Epidermal melanocyte (primary cell): ENCODE results near the gene CXCR6.

Experiments
- DNase-seq: peaks from one replicate; pipeline ENCODE4 v3.0.0; 2011; ENCODE audit warnings: low spot score; ENCODE audit not compliant: insufficient read length

The CXCR6 gene

GRCh38 chr3:45922039-45922326 is 21.3 kb upstream of the CXCR6 start:
- no peak for DNase-seq

GRCh38 chr3:45922950-45923590 is 20.2 kb upstream of the CXCR6 start:
- no peak for DNase-seq

GRCh38 chr3:45923755-45924154 is 19.5 kb upstream of the CXCR6 start:
- no peak for DNase-seq

GRCh38 chr3:45927881-45928280 is 15.4 kb upstream of the CXCR6 start:
- no peak for DNase-seq

- DNase-seq, result no peak
Observed at GRCh38 chr3:45929042-45929679, 14.1 kb upstream of the CXCR6 start.

- no peak for DNase-seq
Observed at GRCh38 chr3:45931496-45931895, 11.8 kb upstream of the CXCR6 start.

GRCh38 chr3:45932112-45932511 is 11.2 kb upstream of the CXCR6 start:
- DNase-seq, result no peak

- DNase-seq, result no peak
Observed at GRCh38 chr3:45933591-45933990, 9.7 kb upstream of the CXCR6 start.

GRCh38 chr3:45936261-45936660 is 7.0 kb upstream of the CXCR6 start:
- no peak for DNase-seq

GRCh38 chr3:45937206-45938042 is 5.8 kb upstream of the CXCR6 start:
- DNase-seq, result no peak

- DNase-seq, result no peak
Observed at GRCh38 chr3:45938043-45938435, 5.2 kb upstream of the CXCR6 start.

GRCh38 chr3:45938864-45939263 is 4.4 kb upstream of the CXCR6 start:
- DNase-seq, result peak; percentile 68

- DNase-seq, result no peak
Observed at GRCh38 chr3:45939341-45939771, 3.9 kb upstream of the CXCR6 start.

GRCh38 chr3:45940004-45940780 is 3.1 kb upstream of the CXCR6 start:
- DNase-seq, result no peak

GRCh38 chr3:45940781-45941365 is 2.4 kb upstream of the CXCR6 start:
- DNase-seq, result no peak

- DNase-seq, result no peak
Observed at GRCh38 chr3:45942051-45942825, 1.0 kb upstream of the CXCR6 start.

- DNase-seq, result no peak
Observed at GRCh38 chr3:45944830-45945620, 1.8 kb downstream of the CXCR6 start.

- no peak for DNase-seq
Observed at GRCh38 chr3:45946307-45946706, 3.0 kb downstream of the CXCR6 start.

GRCh38 chr3:45946875-45947274 is 3.6 kb downstream of the CXCR6 start:
- DNase-seq, result no peak

- no peak for DNase-seq
Observed at GRCh38 chr3:45947361-45947760, 4.1 kb downstream of the CXCR6 start.
